Panc1 (cell line): ENCODE data around the gene NDUFV2. TPM values are rescaled to one million over a fixed set of nuclear protein-coding genes. Genes with fewer than 3 reads are reported as not detected.

Experiments
- ATAC-seq: fragments of 200-7000 bp; cut with Tn5 transposase; 2 replicates; pipeline ENCODE4 v1.9.1; 2020; ENCODE audit warnings: mild to moderate bottlenecking, moderate library complexity
- BruUV-seq: library from RNA; stranded (reverse); fragments of 400-500 nt; replicated peaks from 2 replicates; lab custom pipeline; 2021; lab: Mats Ljungman, UMichigan
- CTCF ChIA-PET: fragments of 300-600 bp; sonication (Branson Sonifier 250); formaldehyde crosslinking; loops from one replicate; lab custom pipeline; 2022; ENCODE audit warnings: antibody characterized with exemption; lab: Charles Lee
- POLR2A ChIA-PET: fragments of 300-600 bp; sonication (Branson Sonifier 250); formaldehyde crosslinking; loops from one replicate; lab custom pipeline; 2022; ENCODE audit warnings: antibody characterized with exemption; lab: Charles Lee
- DNase-seq: peaks from one replicate; pipeline ENCODE4 v3.0.0-alpha.2; 2010; ENCODE audit warnings: low read depth, low spot score
- H3K27ac ChIP-seq: 2 replicates; pipeline ENCODE4 v1.5.1; 2011; ENCODE audit warnings: mild to moderate bottlenecking, low read length, inconsistent platforms
- H3K27me3 ChIP-seq: fragments of 200-500 bp; sonication (Bioruptor generic); 2 replicates; pipeline ENCODE4 v1.6.0; 2014; ENCODE audit warnings: low read length, inconsistent platforms; ENCODE audit not compliant: control insufficient read depth, insufficient read depth
- H3K36me3 ChIP-seq: fragments of 200-500 bp; sonication (Bioruptor generic); 2 replicates; pipeline ENCODE4 v1.5.1; 2014; ENCODE audit warnings: inconsistent platforms, mild to moderate bottlenecking, low read length, moderate library complexity; ENCODE audit not compliant: control insufficient read depth, insufficient read depth
- H3K4me1 ChIP-seq: 2 replicates; pipeline ENCODE4 v1.5.1; 2011; ENCODE audit warnings: inconsistent platforms, mild to moderate bottlenecking, low read length, moderate library complexity; ENCODE audit not compliant: control insufficient read depth, insufficient read depth
- H3K4me3 ChIP-seq, 2 experiments: 2 replicates each; pipeline ENCODE4 v1.5.1; 2011 to 2012; ENCODE audit warnings: low read depth in 2 of 2, low read length in 2 of 2, mild to moderate bottlenecking in 2 of 2, inconsistent platforms in 1 of 2, moderate library complexity in 1 of 2
- H3K9me3 ChIP-seq: fragments of 200-500 bp; sonication (Bioruptor generic); 2 replicates; pipeline ENCODE4 v1.5.1; 2014; ENCODE audit warnings: low read depth, mild to moderate bottlenecking, inconsistent platforms, low read length, moderate library complexity; ENCODE audit not compliant: control insufficient read depth, insufficient read depth
- POLR2AphosphoS5 ChIP-seq: IDR thresholded peaks from 2 replicates; pipeline ENCODE4 v1.6.1; 2012; ENCODE audit warnings: mild to moderate bottlenecking, low read depth, low read length, moderate library complexity
- REST ChIP-seq, 2 experiments: IDR thresholded peaks; 2 replicates each; pipeline ENCODE4 v1.6.1; 2011 to 2012; ENCODE audit warnings: low read depth in 2 of 2, control low read depth in 1 of 2, low read length in 1 of 2, mild to moderate bottlenecking in 1 of 2, moderate library complexity in 1 of 2; ENCODE audit not compliant: insufficient read depth in 1 of 2
- SIN3A ChIP-seq: IDR thresholded peaks from 2 replicates; pipeline ENCODE4 v1.6.1; 2012; ENCODE audit warnings: low read depth, mild to moderate bottlenecking, low read length, moderate library complexity, borderline replicate concordance; ENCODE audit not compliant: insufficient read depth
- TCF7L2 ChIP-seq: IDR thresholded peaks from 2 replicates; pipeline ENCODE4 v1.6.1; 2011; ENCODE audit warnings: mild to moderate bottlenecking, low read depth, low read length, inconsistent platforms
- in situ Hi-C: cut with HindIII; loops from 2 replicates; pipeline ENCODE4 v1.10.0; 2016; ENCODE audit warnings: low sequenced_read_pairs, low pct_unique_long_range_greater_than_20kb
- intact Hi-C: fragments of 100-400 bp; cut with micrococcal nuclease; formaldehyde crosslinking; loops from one replicate; pipeline ENCODE4 v1.10.0; 2022; ENCODE audit not compliant: unreplicated experiment
- total RNA-seq: library from RNA; stranded (reverse); gene quantifications from one replicate; pipeline ENCODE4 v1.2.1, GENCODE V29; 2021; ENCODE audit not compliant: unreplicated experiment
- TF ChIP-seq, protein P1 (sequence below): fragments of 450-650 bp; IDR thresholded peaks from 2 replicates; pipeline ENCODE4 v1.5.1; 2017; ENCODE audit warnings: mild to moderate bottlenecking

The NDUFV2 gene
- total RNA-seq, 1 experiment from 2014 or later: 157 TPM

DNA sequence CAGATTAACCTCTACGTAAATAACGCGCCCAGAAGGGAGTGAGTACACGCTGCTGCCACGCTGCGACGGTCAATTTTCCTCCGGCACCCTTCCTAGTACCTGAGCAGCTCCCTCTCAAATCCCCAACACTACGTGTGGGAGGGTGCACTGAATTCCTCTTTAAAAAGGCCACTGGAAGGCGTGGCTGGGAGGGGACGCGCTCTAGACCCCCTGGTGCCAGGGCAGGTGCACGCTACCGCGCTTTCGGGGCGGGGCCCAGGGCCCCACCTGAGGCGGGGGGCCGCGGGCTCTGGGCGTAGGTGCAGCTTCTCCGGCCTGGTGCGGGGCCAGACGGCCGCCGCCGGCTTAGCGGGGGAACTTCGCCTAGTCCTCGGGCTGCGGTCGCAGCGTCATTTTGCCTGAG, 33.4 kb downstream of the NDUFV2 start:
- no peak for DNase-seq
- peak; percentile 39 for ATAC-seq
- BruUV-seq: no TSS peak
- Histone ChIP-seq H3K9me3 (no peaks in the 10 kb centered on the region), H3K27me3 (no peaks in the 10 kb centered on the region), H3K27ac (peak overlapping the region; percentile 74), H3K36me3 (peaks cover 7% of the 10 kb centered on the region), H3K4me1 (peaks cover 35% of the 10 kb centered on the region), H3K4me3 (peak overlapping the region; percentile 66 to 79)
- POLR2A ChIA-PET: no interaction called here
- intact Hi-C loops: no loop called here
- TF ChIP-seq SIN3A: peak; percentile 65; the same call in 1 of the 2 replicates
- TF ChIP-seq REST (IDR thresholded peaks at IDR 0.05; ENCODE audit: insufficient read depth in 1 of 2, low read depth in 2 of 2, low read length in 1 of 2): no peak
- in situ Hi-C loops: no loop called here
- CTCF ChIA-PET: no interaction called here

GRCh38 chr18:9136315-9137155, 34.0 kb downstream of the NDUFV2 start, which contains the start of gene ANKRD12:
ANKRD12 (plus strand) TSS chr18:9136781; CDS start chr18:9182433, 45,652 bp downstream.
- POLR2A ChIA-PET: interaction anchor here (0.6 kb wide), 1 partner anchor 153 kb away, joined by 3 read pairs; no protein-coding TSS in a partner anchor
- Histone ChIP-seq H3K36me3 (peaks cover 7% of the 10 kb centered on the region), H3K4me1 (peaks cover 41% of the 10 kb centered on the region), H3K27me3 (no peaks in the 10 kb centered on the region), H3K4me3 (peak within 1 kb of the TSS; percentile 66 to 100), H3K9me3 (no peaks in the 10 kb centered on the region), H3K27ac (peak within 1 kb of the TSS; percentile 88)
- ATAC-seq: peak; percentile 89
- in situ Hi-C loops: no loop called here
- CTCF ChIA-PET: no interaction called here
- intact Hi-C loops: no loop called here
- TF ChIP-seq REST (IDR thresholded peaks at IDR 0.05; ENCODE audit: insufficient read depth in 1 of 2, low read depth in 2 of 2, low read length in 1 of 2) (no peak), TCF7L2 (0 out of 2 replicates have a peak, but pooled peaks have one; percentile 32), POLR2AphosphoS5 (peak; percentile 76), SIN3A (peak; percentile 4; the same call in 1 of the 2 replicates)
- TF ChIP-seq, protein P1, sequence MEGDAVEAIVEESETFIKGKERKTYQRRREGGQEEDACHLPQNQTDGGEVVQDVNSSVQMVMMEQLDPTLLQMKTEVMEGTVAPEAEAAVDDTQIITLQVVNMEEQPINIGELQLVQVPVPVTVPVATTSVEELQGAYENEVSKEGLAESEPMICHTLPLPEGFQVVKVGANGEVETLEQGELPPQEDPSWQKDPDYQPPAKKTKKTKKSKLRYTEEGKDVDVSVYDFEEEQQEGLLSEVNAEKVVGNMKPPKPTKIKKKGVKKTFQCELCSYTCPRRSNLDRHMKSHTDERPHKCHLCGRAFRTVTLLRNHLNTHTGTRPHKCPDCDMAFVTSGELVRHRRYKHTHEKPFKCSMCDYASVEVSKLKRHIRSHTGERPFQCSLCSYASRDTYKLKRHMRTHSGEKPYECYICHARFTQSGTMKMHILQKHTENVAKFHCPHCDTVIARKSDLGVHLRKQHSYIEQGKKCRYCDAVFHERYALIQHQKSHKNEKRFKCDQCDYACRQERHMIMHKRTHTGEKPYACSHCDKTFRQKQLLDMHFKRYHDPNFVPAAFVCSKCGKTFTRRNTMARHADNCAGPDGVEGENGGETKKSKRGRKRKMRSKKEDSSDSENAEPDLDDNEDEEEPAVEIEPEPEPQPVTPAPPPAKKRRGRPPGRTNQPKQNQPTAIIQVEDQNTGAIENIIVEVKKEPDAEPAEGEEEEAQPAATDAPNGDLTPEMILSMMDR: no peak
- peak; percentile 69 for DNase-seq
- no TSS peak for BruUV-seq
